Neuronal stem cell (in vitro differentiated cells): Measurements from ENCODE around the gene EIF4A3.
A peak's percentile ranks its signal among the peaks of the same experiment; 100 is the strongest.

Experiments used
- DNase-seq: peaks from one replicate; pipeline ENCODE4 v3.0.0-alpha.2; 2013; ENCODE audit warnings: low spot score
- H2AFZ ChIP-seq: one replicate; pipeline ENCODE4 v1.6.1; 2013; ENCODE audit warnings: mild to moderate bottlenecking, low read length, inconsistent platforms
- H2AK5ac ChIP-seq: 2 replicates; pipeline ENCODE4 v1.6.1; 2013; ENCODE audit warnings: low read depth, mild to moderate bottlenecking, inconsistent platforms, low read length, moderate library complexity, mixed read lengths
- H2BK120ac ChIP-seq: 2 replicates; pipeline ENCODE4 v1.6.1; 2013; ENCODE audit warnings: low read depth, mild to moderate bottlenecking, inconsistent platforms, low read length, moderate library complexity, mixed read lengths
- H2BK12ac ChIP-seq: one replicate; pipeline ENCODE4 v1.6.1; 2013; ENCODE audit warnings: low read length, inconsistent platforms
- H2BK15ac ChIP-seq: 2 replicates; pipeline ENCODE4 v1.6.1; 2013; ENCODE audit warnings: mild to moderate bottlenecking, low read length, inconsistent platforms, mixed read lengths
- H2BK5ac ChIP-seq: one replicate; pipeline ENCODE4 v1.6.1; 2013; ENCODE audit warnings: inconsistent platforms, mild to moderate bottlenecking, low read length, moderate library complexity
- H3K14ac ChIP-seq: one replicate; pipeline ENCODE4 v1.6.1; 2013; ENCODE audit warnings: low read length, inconsistent platforms
- H3K18ac ChIP-seq: 2 replicates; pipeline ENCODE4 v1.6.1; 2013; ENCODE audit warnings: low read length, inconsistent platforms
- H3K23ac ChIP-seq: 2 replicates; pipeline ENCODE4 v1.6.1; 2013; ENCODE audit warnings: low read depth, mild to moderate bottlenecking, mixed read lengths, low read length, inconsistent platforms; ENCODE audit not compliant: poor library complexity
- H3K27ac ChIP-seq: replicated peaks from 3 replicates; pipeline ENCODE4 v1.5.1; 2013; ENCODE audit warnings: low read length, inconsistent platforms
- H3K27me3 ChIP-seq, 3 experiments: 2 replicates each; pipeline ENCODE4 v1.6.1; 2013; ENCODE audit warnings: low read length in 3 of 3, mild to moderate bottlenecking in 2 of 3, inconsistent platforms in 1 of 3, low read depth in 1 of 3, mixed read lengths in 1 of 3, moderate library complexity in 1 of 3; ENCODE audit not compliant: control insufficient read depth in 3 of 3, insufficient read depth in 3 of 3
- H3K36me3 ChIP-seq, 2 donors: replicated peaks in 1 of 2; 2 replicates each; pipeline ENCODE4 v1.6.1; 2013; ENCODE audit warnings: low read length in 2 of 2; ENCODE audit not compliant: control insufficient read depth in 2 of 2, insufficient read depth in 2 of 2
- H3K4ac ChIP-seq: 2 replicates; pipeline ENCODE4 v1.6.1; 2013; ENCODE audit warnings: inconsistent platforms, mild to moderate bottlenecking, low read length, moderate library complexity
- H3K4me1 ChIP-seq, 2 donors: 1 replicate in 1 of 2; 2 replicates in 1 of 2; pipeline ENCODE4 v1.6.1; 2013; ENCODE audit warnings: low read length in 2 of 2, low read depth in 1 of 2; ENCODE audit not compliant: control insufficient read depth in 2 of 2, insufficient read depth in 1 of 2
- H3K4me2 ChIP-seq: one replicate; pipeline ENCODE4 v1.6.1; 2013; ENCODE audit warnings: mild to moderate bottlenecking, low read length, inconsistent platforms; ENCODE audit not compliant: insufficient read depth, poor library complexity, severe bottlenecking
- H3K4me3 ChIP-seq, 2 donors: 2 replicates each; pipeline ENCODE4 v1.5.1; 2013; ENCODE audit warnings: low read length in 2 of 2, mild to moderate bottlenecking in 2 of 2, inconsistent platforms in 1 of 2, moderate library complexity in 1 of 2
- H3K79me1 ChIP-seq: one replicate; pipeline ENCODE4 v1.6.1; 2013; ENCODE audit warnings: low read depth, mild to moderate bottlenecking, inconsistent platforms, low read length, moderate library complexity
- H3K9ac ChIP-seq: one replicate; pipeline ENCODE4 v1.6.1; 2013; ENCODE audit warnings: mild to moderate bottlenecking, low read depth, low read length, inconsistent platforms; ENCODE audit not compliant: poor library complexity
- H3K9me3 ChIP-seq, 2 donors: replicated peaks in 1 of 2; 2 replicates each; pipeline versions ENCODE3 to v1.6.1; 2013; ENCODE audit warnings: low read length in 2 of 2, mild to moderate bottlenecking in 2 of 2, inconsistent platforms in 1 of 2, low read depth in 1 of 2, mixed read lengths in 1 of 2, moderate library complexity in 1 of 2; ENCODE audit not compliant: control insufficient read depth in 2 of 2, insufficient read depth in 1 of 2
- H4K8ac ChIP-seq: one replicate; pipeline ENCODE4 v1.6.1; 2013; ENCODE audit warnings: low read depth, mild to moderate bottlenecking, inconsistent platforms, low read length, moderate library complexity
- H4K91ac ChIP-seq: one replicate; pipeline ENCODE4 v1.6.1; 2013; ENCODE audit warnings: low read length, low read depth, mild to moderate bottlenecking, inconsistent platforms; ENCODE audit not compliant: poor library complexity
- WGBS, 2 donors: extraction: QIAGEN DNeasy Blood & Tissue Kit; methylation state at CpG; one replicate each; pipeline ENCODE4 v1.1.7; 2013; ENCODE audit warnings: missing lambda C conversion rate in 2 of 2, mixed read lengths in 1 of 2; ENCODE audit not compliant: insufficient read length in 2 of 2, insufficient replicate concordance in 1 of 2; ENCODE audit errors: extremely low coverage in 2 of 2; 5-methylcytosine and 5-hydroxymethylcytosine counted together

Gene EIF4A3

GRCh38 chr17:80114758-80115157 is 32.2 kb downstream of the EIF4A3 start:
- H3K27ac ChIP-seq = no peak overlapping the region
- WGBS, 2 donors = no CpG with 5 or more reads among the region's 7 CpGs

GRCh38 chr17:80113033-80113484 is 33.9 kb downstream of the EIF4A3 start:
- Histone ChIP-seq H2AFZ (no peak overlapping the region), H2BK5ac (no peak overlapping the region), H3K14ac (no peak overlapping the region), H3K18ac (peak overlapping the region; percentile 74), H2BK15ac (no peak overlapping the region), H2BK120ac (no peak overlapping the region), H3K79me1 (peaks cover 5% of the 10 kb centered on the region), H2AK5ac (peak overlapping the region; percentile 56), H4K8ac (no peak overlapping the region), H3K9me3 (peaks cover 0 to 21% of the 10 kb centered on the region in 2 donors), H3K4me3 (no peak overlapping the region), H3K9ac (no peak overlapping the region), H3K27me3 (no peaks in the 10 kb centered on the region), H4K91ac (no peak overlapping the region), H2BK12ac (no peak overlapping the region), H3K27ac (no peak overlapping the region), H3K23ac (no peak overlapping the region), H3K4ac (no peak overlapping the region), H3K36me3 (peaks cover 3 to 4% of the 10 kb centered on the region in 2 donors), H3K4me1 (peaks cover 0 to 6% of the 10 kb centered on the region in 2 donors), H3K4me2 (no peak overlapping the region)
- no CpG with 5 or more reads among the region's 20 CpGs for WGBS, 2 donors
- no peak for DNase-seq

More at GRCh38 chr17:80114758-80115157, 32.2 kb downstream of the EIF4A3 start:
- no peak overlapping the region for H3K9ac ChIP-seq
- H2BK12ac ChIP-seq = no peak overlapping the region
- no peak overlapping the region for H3K4ac ChIP-seq
- no peak overlapping the region for H3K18ac ChIP-seq
- no peak overlapping the region for H2AFZ ChIP-seq
- H3K4me3 ChIP-seq = no peak overlapping the region
- H2BK120ac ChIP-seq = no peak overlapping the region
- no peak overlapping the region for H2AK5ac ChIP-seq
- peaks cover 5% of the 10 kb centered on the region for H3K79me1 ChIP-seq
- no peak overlapping the region for H3K4me2 ChIP-seq
- peaks cover 0 to 8% of the 10 kb centered on the region in 2 donors for H3K4me1 ChIP-seq
- H3K23ac ChIP-seq = no peak overlapping the region
- no peaks in the 10 kb centered on the region for H3K27me3 ChIP-seq
- H4K8ac ChIP-seq = no peak overlapping the region
- H3K9me3 ChIP-seq = peaks cover 0 to 21% of the 10 kb centered on the region in 2 donors
- no peak overlapping the region for H2BK5ac ChIP-seq
- no peak overlapping the region for H3K14ac ChIP-seq
- H4K91ac ChIP-seq = no peak overlapping the region
- peaks cover 1 to 3% of the 10 kb centered on the region in 2 donors for H3K36me3 ChIP-seq
- no peak for DNase-seq
- H2BK15ac ChIP-seq = no peak overlapping the region

GRCh38 chr17:80112471-80113032 is 34.4 kb downstream of the EIF4A3 start:
- Histone ChIP-seq H3K23ac (peak overlapping the region; percentile 73), H3K27ac (no peak overlapping the region), H3K18ac (no peak overlapping the region), H4K91ac (no peak overlapping the region), H3K79me1 (peaks cover 5% of the 10 kb centered on the region), H3K36me3 (peaks cover 3 to 4% of the 10 kb centered on the region in 2 donors), H2BK15ac (no peak overlapping the region), H3K4me1 (peaks cover 0 to 4% of the 10 kb centered on the region in 2 donors), H2BK12ac (no peak overlapping the region), H3K4me3 (no peak overlapping the region), H2AK5ac (peak overlapping the region; percentile 56), H3K4ac (no peak overlapping the region), H2BK5ac (peak overlapping the region; percentile 80), H2BK120ac (no peak overlapping the region), H3K9me3 (peaks cover 0 to 21% of the 10 kb centered on the region in 2 donors), H4K8ac (no peak overlapping the region), H3K9ac (peak overlapping the region; percentile 57), H3K14ac (no peak overlapping the region), H3K4me2 (no peak overlapping the region), H3K27me3 (no peaks in the 10 kb centered on the region), H2AFZ (no peak overlapping the region)
- WGBS, 2 donors = no CpG with 5 or more reads among the region's 24 CpGs
- no peak for DNase-seq

- Histone ChIP-seq H3K27ac (no peak overlapping the region), H2BK120ac (no peak overlapping the region), H3K36me3 (peaks cover 3% of the 10 kb centered on the region in 2 donors), H2BK5ac (peak overlapping the region; percentile 80), H3K23ac (peak overlapping the region; percentile 73), H2AK5ac (peak overlapping the region; percentile 46), H2BK15ac (no peak overlapping the region), H3K27me3 (no peaks in the 10 kb centered on the region), H3K9me3 (peaks cover 0 to 21% of the 10 kb centered on the region in 2 donors), H2AFZ (no peak overlapping the region), H4K8ac (no peak overlapping the region), H3K4ac (no peak overlapping the region), H3K4me1 (peaks cover 0 to 4% of the 10 kb centered on the region in 2 donors), H3K9ac (peak overlapping the region; percentile 57), H2BK12ac (no peak overlapping the region), H3K14ac (no peak overlapping the region), H3K79me1 (peaks cover 3% of the 10 kb centered on the region), H4K91ac (no peak overlapping the region), H3K18ac (no peak overlapping the region), H3K4me3 (no peak overlapping the region), H3K4me2 (no peak overlapping the region)
- no peak for DNase-seq
- no CpG with 5 or more reads among the region's 26 CpGs for WGBS, 2 donors
Observed at GRCh38 chr17:80111702-80112470, 35.0 kb downstream of the EIF4A3 start.
